Vagina (tissue), 2 donors: ENCODE data around the gene EGFLAM. TPM values are rescaled to one million over a fixed set of nuclear protein-coding genes. Genes with fewer than 3 reads are reported as not detected.

Experiments used
- DNase-seq, 2 donors: peaks; one replicate each; pipeline ENCODE4 v3.0.0-alpha.2; 2017; ENCODE audit errors: extremely low spot score in 2 of 2
- H3K27ac ChIP-seq: fragments of 200-600 bp; sonication (generic); one replicate; pipeline ENCODE4 v1.5.1; 2019
- H3K27me3 ChIP-seq: fragments of 200-600 bp; sonication (generic); one replicate; pipeline ENCODE4 v1.5.1; 2019
- H3K36me3 ChIP-seq, 2 donors: fragments of 200-600 bp; sonication (generic); one replicate each; pipeline ENCODE4 v1.5.1; 2017 to 2019
- H3K4me1 ChIP-seq: fragments of 200-600 bp; sonication (generic); one replicate; pipeline ENCODE4 v1.5.1; 2019
- H3K4me3 ChIP-seq, 2 donors: fragments of 200-600 bp; sonication (generic); 1 replicate in 1 of 2; 2 replicates in 1 of 2; pipeline ENCODE4 v1.5.1; 2016 to 2019
- H3K9me3 ChIP-seq: fragments of 200-600 bp; sonication (generic); one replicate; pipeline ENCODE4 v1.5.1; 2019
- CTCF ChIP-seq, 3 experiments: fragments of 450-650 bp in 2 of 3; fragments of 200-600 bp in 1 of 3; sonication (generic) in 1 of 3; IDR thresholded peaks; one replicate each; pipeline ENCODE4 v1.5.1; 2017 to 2019; ENCODE audit warnings: antibody characterized with exemption in 3 of 3, mild to moderate bottlenecking in 2 of 3, moderate library complexity in 2 of 3
- POLR2A ChIP-seq, 2 donors: fragments of 450-650 bp; IDR thresholded peaks; one replicate each; pipeline ENCODE4 v1.6.1; 2017; ENCODE audit warnings: antibody characterized with exemption in 2 of 2, mild to moderate bottlenecking in 2 of 2, moderate library complexity in 2 of 2
- POLR2AphosphoS5 ChIP-seq, 2 donors: sonication (generic); formaldehyde crosslinking; IDR thresholded peaks; one replicate each; pipeline ENCODE4 v1.9.0; 2017; ENCODE audit warnings: antibody characterized with exemption in 2 of 2, mild to moderate bottlenecking in 2 of 2, low read depth in 1 of 2; ENCODE audit not compliant: insufficient read depth in 1 of 2
- intact Hi-C: fragments of 100-400 bp; cut with DNase I; formaldehyde crosslinking; loops from one replicate; pipeline ENCODE4 v1.15.1; 2023
- total RNA-seq: library from RNA; depleted of rRNA; stranded (reverse); fragments of >200 nt; gene quantifications from one replicate; pipeline ENCODE4 v1.2.3, GENCODE V29; 2016

Gene EGFLAM
- total RNA-seq, 1 donor from 2014 or later = 15.2 TPM

GRCh38 chr5:38226091-38226490 lies 32.3 kb upstream of the EGFLAM start:
- no peaks in the 10 kb centered on the region for H3K9me3 ChIP-seq
- intact Hi-C loops = no loop called here

GRCh38 chr5:38228914-38229313 lies 29.4 kb upstream of the EGFLAM start:
- no peak for DNase-seq
- Histone ChIP-seq H3K9me3 (no peaks in the 10 kb centered on the region), H3K36me3 (no peaks in the 10 kb centered on the region), H3K4me1 (no peaks in the 10 kb centered on the region), H3K4me3 (no peak overlapping the region), H3K27ac (no peak overlapping the region), H3K27me3 (no peaks in the 10 kb centered on the region)
- intact Hi-C loops = no loop called here
- TF ChIP-seq POLR2A (IDR thresholded peaks at IDR 0.05) (no peak), POLR2AphosphoS5 (IDR thresholded peaks at IDR 0.05; ENCODE audit: insufficient read depth in 1 of 2, low read depth in 1 of 2) (no peak), CTCF (IDR thresholded peaks at IDR 0.05) (no peak)

More at GRCh38 chr5:38226091-38226490, 32.3 kb upstream of the EGFLAM start:
- H3K27me3 ChIP-seq = no peaks in the 10 kb centered on the region
- H3K4me1 ChIP-seq = no peaks in the 10 kb centered on the region
- DNase-seq = no peak
- no peaks in the 10 kb centered on the region for H3K36me3 ChIP-seq
- no peak overlapping the region for H3K4me3 ChIP-seq
- no peak for TF ChIP-seq POLR2A (IDR thresholded peaks at IDR 0.05)
- TF ChIP-seq POLR2AphosphoS5 (IDR thresholded peaks at IDR 0.05; ENCODE audit: insufficient read depth in 1 of 2, low read depth in 1 of 2) = no peak
- no peak for TF ChIP-seq CTCF (IDR thresholded peaks at IDR 0.05)
- no peak overlapping the region for H3K27ac ChIP-seq

- no peak for DNase-seq
- no peak for TF ChIP-seq CTCF (IDR thresholded peaks at IDR 0.05)
- no peak for TF ChIP-seq POLR2A (IDR thresholded peaks at IDR 0.05)
- no peak for TF ChIP-seq POLR2AphosphoS5 (IDR thresholded peaks at IDR 0.05; ENCODE audit: insufficient read depth in 1 of 2, low read depth in 1 of 2)
- H3K4me1 ChIP-seq = no peaks in the 10 kb centered on the region
- intact Hi-C loops = no loop called here
- no peaks in the 10 kb centered on the region for H3K9me3 ChIP-seq
- no peaks in the 10 kb centered on the region for H3K27me3 ChIP-seq
- no peak overlapping the region for H3K4me3 ChIP-seq
- no peaks in the 10 kb centered on the region for H3K36me3 ChIP-seq
- no peak overlapping the region for H3K27ac ChIP-seq
Measured at GRCh38 chr5:38234737-38235136, 23.6 kb upstream of the EGFLAM start.

GRCh38 chr5:38237681-38238080 lies 20.7 kb upstream of the EGFLAM start:
- no peak for DNase-seq
- intact Hi-C loops = no loop called here
- Histone ChIP-seq H3K27me3 (no peaks in the 10 kb centered on the region), H3K36me3 (no peaks in the 10 kb centered on the region), H3K4me3 (no peak overlapping the region), H3K4me1 (no peaks in the 10 kb centered on the region), H3K27ac (no peak overlapping the region), H3K9me3 (no peaks in the 10 kb centered on the region)
- TF ChIP-seq POLR2AphosphoS5 (IDR thresholded peaks at IDR 0.05; ENCODE audit: insufficient read depth in 1 of 2, low read depth in 1 of 2) = no peak
- no peak for TF ChIP-seq POLR2A (IDR thresholded peaks at IDR 0.05)
- TF ChIP-seq CTCF (IDR thresholded peaks at IDR 0.05) = no peak

GRCh38 chr5:38240212-38240611 lies 18.1 kb upstream of the EGFLAM start:
- Histone ChIP-seq H3K4me1 (no peaks in the 10 kb centered on the region), H3K36me3 (no peaks in the 10 kb centered on the region), H3K27me3 (no peaks in the 10 kb centered on the region), H3K27ac (no peak overlapping the region), H3K9me3 (no peaks in the 10 kb centered on the region), H3K4me3 (no peak overlapping the region)
- TF ChIP-seq POLR2AphosphoS5 (IDR thresholded peaks at IDR 0.05; ENCODE audit: insufficient read depth in 1 of 2, low read depth in 1 of 2) (no peak), POLR2A (IDR thresholded peaks at IDR 0.05) (no peak), CTCF (IDR thresholded peaks at IDR 0.05) (no peak)
- no peak for DNase-seq
- intact Hi-C loops = no loop called here
